Liver (tissue), 3 donors: ENCODE results near the gene GSTO2.

Experiments used
- GABPA ChIP-seq, 2 donors: IDR thresholded peaks in 1 of 2; conservative IDR thresholded peaks in 1 of 2; 2 replicates each; pipeline ENCODE4 v1.6.1; 2016; ENCODE audit warnings: antibody characterized with exemption in 2 of 2, mild to moderate bottlenecking in 1 of 2, moderate library complexity in 1 of 2
- HNF4A ChIP-seq, 2 donors: conservative IDR thresholded peaks; 2 replicates each; pipeline ENCODE4 v1.6.1; 2016; ENCODE audit warnings: antibody characterized with exemption in 2 of 2, mild to moderate bottlenecking in 2 of 2
- JUND ChIP-seq, 2 donors: IDR thresholded peaks; 2 replicates each; pipeline ENCODE4 v1.6.1; 2016; ENCODE audit warnings: antibody characterized with exemption in 2 of 2
- RAD21 ChIP-seq, 2 donors: IDR thresholded peaks; 2 replicates each; pipeline ENCODE4 v1.6.1; 2016; ENCODE audit warnings: antibody characterized with exemption in 2 of 2, mild to moderate bottlenecking in 2 of 2
- RXRA ChIP-seq, 2 donors: IDR thresholded peaks; 2 replicates each; pipeline ENCODE4 v1.6.1; 2017 to 2018; ENCODE audit warnings: antibody characterized with exemption in 2 of 2, mild to moderate bottlenecking in 1 of 2
- SP1 ChIP-seq: IDR thresholded peaks from 2 replicates; pipeline ENCODE4 v1.6.1; 2018; ENCODE audit warnings: antibody characterized with exemption, mild to moderate bottlenecking
- TAF1 ChIP-seq: conservative IDR thresholded peaks from 2 replicates; pipeline ENCODE4 v1.6.1; 2016; ENCODE audit warnings: antibody characterized with exemption, mild to moderate bottlenecking
- YY1 ChIP-seq: IDR thresholded peaks from 2 replicates; pipeline ENCODE4 v1.6.1; 2016; ENCODE audit warnings: antibody characterized with exemption, mild to moderate bottlenecking
- TF ChIP-seq, protein P1 (sequence below): fragments of 150-350 bp; IDR thresholded peaks from 2 replicates; pipeline ENCODE4 v1.5.1; 2017; ENCODE audit warnings: improper control_type of control experiment, low read depth, low read length; ENCODE audit not compliant: missing input control
- TF ChIP-seq, protein P2 (sequence below): IDR thresholded peaks from 2 replicates; pipeline ENCODE4 v1.6.1; 2016; ENCODE audit warnings: antibody characterized with exemption, mild to moderate bottlenecking
- TF ChIP-seq, protein P3 (sequence below): IDR thresholded peaks from 2 replicates; pipeline ENCODE4 v1.6.1; 2016; ENCODE audit warnings: antibody characterized with exemption
- TF ChIP-seq, protein P4 (sequence below): IDR thresholded peaks from 2 replicates; pipeline ENCODE4 v1.6.1; 2016; ENCODE audit warnings: antibody characterized with exemption
- TF ChIP-seq, protein P5 (sequence below): IDR thresholded peaks from 2 replicates; pipeline ENCODE4 v1.6.1; 2016; ENCODE audit warnings: antibody characterized with exemption
- donor health status: healthy.
- donor health status: healthy.

DNA sequence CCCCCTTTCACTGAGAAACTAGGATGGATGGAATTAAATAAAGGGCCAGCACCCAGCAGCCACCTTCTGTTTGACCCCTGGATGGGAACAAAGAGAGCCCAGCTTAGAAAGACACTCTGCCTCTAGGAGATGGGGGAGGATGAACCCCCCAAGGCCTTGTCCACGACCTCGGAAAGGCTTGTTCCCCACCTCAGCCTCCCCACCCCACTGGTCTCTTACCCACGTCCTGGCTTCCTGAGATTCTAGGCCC lies 59.6 kb downstream of the GSTO2 start:
- TF ChIP-seq, protein P1, sequence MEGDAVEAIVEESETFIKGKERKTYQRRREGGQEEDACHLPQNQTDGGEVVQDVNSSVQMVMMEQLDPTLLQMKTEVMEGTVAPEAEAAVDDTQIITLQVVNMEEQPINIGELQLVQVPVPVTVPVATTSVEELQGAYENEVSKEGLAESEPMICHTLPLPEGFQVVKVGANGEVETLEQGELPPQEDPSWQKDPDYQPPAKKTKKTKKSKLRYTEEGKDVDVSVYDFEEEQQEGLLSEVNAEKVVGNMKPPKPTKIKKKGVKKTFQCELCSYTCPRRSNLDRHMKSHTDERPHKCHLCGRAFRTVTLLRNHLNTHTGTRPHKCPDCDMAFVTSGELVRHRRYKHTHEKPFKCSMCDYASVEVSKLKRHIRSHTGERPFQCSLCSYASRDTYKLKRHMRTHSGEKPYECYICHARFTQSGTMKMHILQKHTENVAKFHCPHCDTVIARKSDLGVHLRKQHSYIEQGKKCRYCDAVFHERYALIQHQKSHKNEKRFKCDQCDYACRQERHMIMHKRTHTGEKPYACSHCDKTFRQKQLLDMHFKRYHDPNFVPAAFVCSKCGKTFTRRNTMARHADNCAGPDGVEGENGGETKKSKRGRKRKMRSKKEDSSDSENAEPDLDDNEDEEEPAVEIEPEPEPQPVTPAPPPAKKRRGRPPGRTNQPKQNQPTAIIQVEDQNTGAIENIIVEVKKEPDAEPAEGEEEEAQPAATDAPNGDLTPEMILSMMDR: no peak
- no peak for TF ChIP-seq YY1
- TF ChIP-seq, protein P2, sequence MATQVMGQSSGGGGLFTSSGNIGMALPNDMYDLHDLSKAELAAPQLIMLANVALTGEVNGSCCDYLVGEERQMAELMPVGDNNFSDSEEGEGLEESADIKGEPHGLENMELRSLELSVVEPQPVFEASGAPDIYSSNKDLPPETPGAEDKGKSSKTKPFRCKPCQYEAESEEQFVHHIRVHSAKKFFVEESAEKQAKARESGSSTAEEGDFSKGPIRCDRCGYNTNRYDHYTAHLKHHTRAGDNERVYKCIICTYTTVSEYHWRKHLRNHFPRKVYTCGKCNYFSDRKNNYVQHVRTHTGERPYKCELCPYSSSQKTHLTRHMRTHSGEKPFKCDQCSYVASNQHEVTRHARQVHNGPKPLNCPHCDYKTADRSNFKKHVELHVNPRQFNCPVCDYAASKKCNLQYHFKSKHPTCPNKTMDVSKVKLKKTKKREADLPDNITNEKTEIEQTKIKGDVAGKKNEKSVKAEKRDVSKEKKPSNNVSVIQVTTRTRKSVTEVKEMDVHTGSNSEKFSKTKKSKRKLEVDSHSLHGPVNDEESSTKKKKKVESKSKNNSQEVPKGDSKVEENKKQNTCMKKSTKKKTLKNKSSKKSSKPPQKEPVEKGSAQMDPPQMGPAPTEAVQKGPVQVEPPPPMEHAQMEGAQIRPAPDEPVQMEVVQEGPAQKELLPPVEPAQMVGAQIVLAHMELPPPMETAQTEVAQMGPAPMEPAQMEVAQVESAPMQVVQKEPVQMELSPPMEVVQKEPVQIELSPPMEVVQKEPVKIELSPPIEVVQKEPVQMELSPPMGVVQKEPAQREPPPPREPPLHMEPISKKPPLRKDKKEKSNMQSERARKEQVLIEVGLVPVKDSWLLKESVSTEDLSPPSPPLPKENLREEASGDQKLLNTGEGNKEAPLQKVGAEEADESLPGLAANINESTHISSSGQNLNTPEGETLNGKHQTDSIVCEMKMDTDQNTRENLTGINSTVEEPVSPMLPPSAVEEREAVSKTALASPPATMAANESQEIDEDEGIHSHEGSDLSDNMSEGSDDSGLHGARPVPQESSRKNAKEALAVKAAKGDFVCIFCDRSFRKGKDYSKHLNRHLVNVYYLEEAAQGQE: no peak
- TF ChIP-seq, protein P3, sequence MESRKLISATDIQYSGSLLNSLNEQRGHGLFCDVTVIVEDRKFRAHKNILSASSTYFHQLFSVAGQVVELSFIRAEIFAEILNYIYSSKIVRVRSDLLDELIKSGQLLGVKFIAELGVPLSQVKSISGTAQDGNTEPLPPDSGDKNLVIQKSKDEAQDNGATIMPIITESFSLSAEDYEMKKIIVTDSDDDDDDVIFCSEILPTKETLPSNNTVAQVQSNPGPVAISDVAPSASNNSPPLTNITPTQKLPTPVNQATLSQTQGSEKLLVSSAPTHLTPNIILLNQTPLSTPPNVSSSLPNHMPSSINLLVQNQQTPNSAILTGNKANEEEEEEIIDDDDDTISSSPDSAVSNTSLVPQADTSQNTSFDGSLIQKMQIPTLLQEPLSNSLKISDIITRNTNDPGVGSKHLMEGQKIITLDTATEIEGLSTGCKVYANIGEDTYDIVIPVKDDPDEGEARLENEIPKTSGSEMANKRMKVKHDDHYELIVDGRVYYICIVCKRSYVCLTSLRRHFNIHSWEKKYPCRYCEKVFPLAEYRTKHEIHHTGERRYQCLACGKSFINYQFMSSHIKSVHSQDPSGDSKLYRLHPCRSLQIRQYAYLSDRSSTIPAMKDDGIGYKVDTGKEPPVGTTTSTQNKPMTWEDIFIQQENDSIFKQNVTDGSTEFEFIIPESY: no peak
- TF ChIP-seq TAF1: no peak
- no peak for TF ChIP-seq SP1
- TF ChIP-seq, protein P4, sequence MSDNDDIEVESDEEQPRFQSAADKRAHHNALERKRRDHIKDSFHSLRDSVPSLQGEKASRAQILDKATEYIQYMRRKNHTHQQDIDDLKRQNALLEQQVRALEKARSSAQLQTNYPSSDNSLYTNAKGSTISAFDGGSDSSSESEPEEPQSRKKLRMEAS: no peak
- no peak for TF ChIP-seq HNF4A (conservative IDR thresholded peaks at IDR 0.05)
- no peak for TF ChIP-seq RAD21 (IDR thresholded peaks at IDR 0.05)
- no peak for TF ChIP-seq GABPA (IDR thresholded peaks at IDR 0.05 in 1 of 2, conservative IDR thresholded peaks at IDR 0.05 in 1 of 2)
- TF ChIP-seq JUND (IDR thresholded peaks at IDR 0.05): no peak
- TF ChIP-seq, protein P5, sequence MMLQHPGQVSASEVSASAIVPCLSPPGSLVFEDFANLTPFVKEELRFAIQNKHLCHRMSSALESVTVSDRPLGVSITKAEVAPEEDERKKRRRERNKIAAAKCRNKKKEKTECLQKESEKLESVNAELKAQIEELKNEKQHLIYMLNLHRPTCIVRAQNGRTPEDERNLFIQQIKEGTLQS: no peak
- TF ChIP-seq RXRA (IDR thresholded peaks at IDR 0.05): no peak
